Daoy (cell line): ENCODE data around the gene SLC9A2. TPM values are rescaled to one million over a fixed set of nuclear protein-coding genes. Genes with fewer than 3 reads are reported as not detected.
A peak's percentile ranks its signal among the peaks of the same experiment; 100 is the strongest.

Experiments
- DNase-seq: peaks from one replicate; pipeline ENCODE4 v3.0.0-alpha.2; 2015; ENCODE audit warnings: low read depth
- total RNA-seq: library from RNA; depleted of rRNA; stranded (reverse); fragments of >200 nt; shearing (Covaris generic); gene quantifications from 2 replicates; pipeline ENCODE4 v1.2.3, GENCODE V29; 2014; rRNA removed

The SLC9A2 gene
- total RNA-seq, 1 experiment from 2014 or later, result 1.5 TPM

DNA sequence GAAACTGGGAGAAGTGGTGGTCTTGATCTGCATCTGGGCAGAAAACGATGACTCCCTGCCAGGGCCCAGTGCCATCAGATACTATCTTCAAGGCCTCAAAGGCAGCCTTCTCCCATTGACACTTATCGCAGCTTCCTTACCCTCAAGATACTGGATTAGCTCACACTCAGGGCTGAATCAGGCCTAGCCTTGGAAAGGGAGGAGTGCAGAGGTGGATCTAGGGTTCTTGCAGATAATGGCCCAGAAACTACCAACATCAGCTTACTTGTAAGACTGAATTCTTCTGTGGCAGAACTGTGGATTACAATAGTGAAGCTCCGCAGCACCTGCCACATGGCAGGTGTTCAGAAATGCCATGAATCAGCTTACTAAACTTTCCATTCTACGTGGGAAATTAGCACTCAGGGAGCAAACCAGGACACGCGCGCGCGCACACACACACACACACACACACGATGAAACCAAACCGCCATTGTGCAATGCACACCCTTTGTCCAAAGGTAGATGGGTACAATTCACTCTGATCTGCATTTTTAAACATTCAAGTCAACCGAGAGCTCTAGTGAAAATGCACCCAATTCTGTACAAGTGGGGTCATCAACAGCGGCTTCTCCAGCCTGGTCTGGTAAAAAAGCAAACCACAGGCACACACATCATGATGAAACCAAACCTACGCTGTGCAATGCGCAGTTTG is 116.2 kb downstream of the SLC9A2 start:
- DNase-seq, result no peak

DNA sequence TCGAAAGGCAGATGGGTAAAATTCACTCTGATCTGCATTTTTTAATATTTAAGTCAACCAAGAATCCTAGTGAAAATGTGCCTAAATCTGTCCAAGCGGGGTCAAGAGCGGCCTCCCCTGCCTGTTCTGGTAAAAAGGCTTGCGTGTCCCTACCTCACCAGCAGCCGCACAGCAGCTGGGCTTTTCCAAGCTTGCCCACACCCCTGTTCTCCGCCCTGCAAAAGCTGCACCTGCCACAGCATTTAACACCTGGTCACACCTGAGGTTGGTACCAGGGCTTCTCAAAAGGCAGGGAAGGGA is 116.7 kb downstream of the SLC9A2 start:
- no peak for DNase-seq

DNA sequence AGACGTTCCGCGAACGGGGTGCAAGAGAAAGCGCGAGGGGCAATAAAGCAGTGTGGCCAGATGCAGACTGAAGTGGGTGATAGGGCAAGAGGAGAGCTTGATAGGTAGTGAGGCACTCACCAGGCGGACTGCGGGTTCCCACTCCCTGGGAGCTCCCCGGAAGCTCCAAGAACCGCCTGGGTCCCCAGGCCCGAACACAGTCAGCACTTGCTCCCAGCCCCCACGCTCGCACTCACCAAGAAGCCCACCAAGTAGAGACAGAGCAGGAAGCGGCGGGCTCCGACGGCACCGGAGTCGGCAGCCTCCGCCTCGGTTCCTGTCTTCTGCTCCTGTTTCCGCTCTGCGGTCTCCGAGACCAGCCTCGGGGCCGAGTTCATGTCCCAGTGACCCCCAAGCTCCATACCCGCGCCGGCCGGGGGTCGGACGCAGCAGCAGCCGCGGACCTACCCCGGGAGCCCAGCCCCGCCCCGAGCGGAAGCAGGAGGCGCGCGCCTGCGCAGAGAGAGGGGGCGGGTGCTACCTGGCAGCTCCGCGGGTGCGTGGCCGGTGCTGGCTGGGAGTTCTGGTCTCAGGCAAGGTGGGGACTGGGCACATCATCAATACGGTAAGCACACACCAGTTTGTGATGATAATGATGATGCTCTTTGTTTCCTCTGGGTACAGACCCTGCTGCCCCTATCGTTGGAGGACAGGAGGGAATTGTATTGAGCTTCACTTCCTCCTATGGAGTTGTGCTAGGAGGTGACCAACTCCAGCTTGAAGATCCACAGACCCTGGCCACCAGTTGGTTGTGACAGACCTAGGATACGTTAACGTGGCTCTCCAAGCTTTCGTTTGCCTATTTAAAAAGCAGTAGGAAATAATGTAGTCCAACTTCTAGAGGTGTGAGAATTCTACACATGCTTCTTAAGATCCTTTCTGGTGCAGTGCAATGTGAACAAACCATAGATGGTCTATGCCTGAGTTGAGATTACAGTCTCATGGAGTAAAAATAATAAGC is 117.4 kb downstream of the SLC9A2 start:
- DNase-seq, result peak; percentile 83

DNA sequence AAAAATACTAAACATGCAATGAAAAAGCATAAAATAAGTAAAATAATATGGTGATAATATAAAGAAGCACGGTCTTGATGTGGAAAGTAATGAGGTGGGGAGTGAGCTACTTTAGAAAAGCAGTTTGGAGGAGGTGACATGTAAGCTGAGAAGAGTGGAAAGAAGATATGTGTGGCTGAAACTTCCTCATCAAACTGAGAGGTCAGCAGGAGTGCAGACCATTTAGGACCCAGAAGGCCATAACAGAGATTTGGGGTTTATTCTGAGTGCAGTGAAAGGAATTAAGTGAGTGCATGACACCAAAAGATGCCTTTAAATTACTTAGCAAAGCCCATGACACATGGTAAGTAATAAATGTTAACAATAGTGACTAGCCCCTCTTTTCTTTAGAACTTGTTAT is 118.1 kb downstream of the SLC9A2 start:
- no peak for DNase-seq

DNA sequence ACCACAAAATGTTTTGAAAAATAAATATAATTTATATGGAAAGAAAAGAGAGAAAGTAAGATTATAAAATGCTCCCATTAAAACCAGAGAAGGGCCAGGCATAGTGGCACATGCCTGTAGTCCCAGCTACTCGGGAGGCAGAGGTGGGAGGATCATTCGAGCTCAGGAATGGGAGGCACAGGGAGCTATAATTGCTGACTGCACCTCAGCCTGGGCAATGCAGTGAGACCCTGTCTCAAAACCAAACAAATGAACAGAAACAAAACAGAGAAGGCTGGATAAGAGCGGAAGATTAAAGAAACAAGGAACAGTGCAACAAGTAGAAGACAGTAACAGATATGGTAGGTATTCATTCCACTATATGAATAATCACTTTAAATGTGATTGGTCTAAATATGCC is 123.9 kb downstream of the SLC9A2 start:
- DNase-seq, result no peak

DNA sequence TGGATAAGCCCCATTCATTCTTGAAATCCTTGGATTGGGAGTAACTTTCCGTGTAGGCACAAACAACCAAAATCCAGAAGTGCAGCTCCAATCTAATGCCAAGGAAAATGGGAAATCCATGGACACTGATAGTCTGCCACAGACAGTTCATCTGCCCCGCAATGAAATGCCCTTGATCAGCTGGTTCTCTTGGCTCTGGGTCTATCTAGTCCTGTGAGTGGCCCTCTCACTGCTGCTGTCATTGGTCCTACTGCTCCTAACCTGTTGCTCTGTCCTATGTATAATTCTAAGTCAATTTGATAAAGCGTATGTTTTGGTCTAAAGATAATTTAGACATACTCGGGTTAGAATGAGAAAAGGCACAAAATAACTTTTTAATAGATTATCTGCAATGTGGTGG is 128.8 kb downstream of the SLC9A2 start:
- DNase-seq, result no peak

DNA sequence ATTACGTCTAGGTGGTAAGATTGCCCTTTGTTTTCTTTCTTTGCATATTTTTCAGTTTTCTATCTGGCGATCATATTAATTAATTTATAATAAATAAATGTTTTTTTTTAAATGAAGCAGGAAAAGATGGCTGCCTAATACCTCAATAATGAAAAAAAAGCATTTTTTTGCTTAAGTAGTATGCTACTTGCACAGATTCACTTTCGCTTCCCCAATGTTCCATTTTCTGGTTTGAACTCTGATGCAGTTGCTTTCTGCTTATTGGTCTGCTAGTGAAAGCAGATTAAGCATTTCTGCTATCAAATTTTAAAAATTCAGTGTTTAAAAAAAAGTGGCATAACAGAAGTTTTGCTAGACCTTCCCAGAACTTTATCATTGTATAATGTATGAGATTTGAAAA is 130.6 kb downstream of the SLC9A2 start:
- DNase-seq, result no peak

DNA sequence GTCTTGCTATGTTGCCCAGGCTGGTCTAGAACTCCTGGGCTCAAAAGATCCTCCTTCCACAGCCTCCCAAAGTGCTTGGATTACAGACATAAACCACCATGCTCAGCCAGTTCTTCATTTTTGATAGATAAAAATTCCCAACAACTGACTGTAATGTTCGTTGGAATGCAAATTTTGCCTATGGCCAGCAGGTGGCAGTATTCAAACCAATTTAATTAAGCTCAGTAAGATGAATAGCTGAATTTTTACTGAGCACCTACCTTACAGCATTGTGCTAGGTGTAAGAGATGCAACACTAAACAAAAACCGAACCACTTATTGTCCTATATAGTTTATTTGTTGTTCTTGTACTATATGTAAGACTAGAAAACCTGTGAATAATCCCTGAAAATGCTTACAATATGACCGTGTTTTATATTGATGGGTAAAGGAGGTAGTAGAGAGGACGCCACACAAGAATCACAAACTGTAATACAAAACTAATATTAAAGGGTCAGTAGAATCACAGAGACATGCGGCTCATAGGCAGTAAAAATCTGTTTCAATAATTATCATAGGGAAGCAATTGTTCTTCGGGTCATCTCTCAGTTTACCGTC is 134.3 kb downstream of the SLC9A2 start:
- peak; percentile 15 for DNase-seq

DNA sequence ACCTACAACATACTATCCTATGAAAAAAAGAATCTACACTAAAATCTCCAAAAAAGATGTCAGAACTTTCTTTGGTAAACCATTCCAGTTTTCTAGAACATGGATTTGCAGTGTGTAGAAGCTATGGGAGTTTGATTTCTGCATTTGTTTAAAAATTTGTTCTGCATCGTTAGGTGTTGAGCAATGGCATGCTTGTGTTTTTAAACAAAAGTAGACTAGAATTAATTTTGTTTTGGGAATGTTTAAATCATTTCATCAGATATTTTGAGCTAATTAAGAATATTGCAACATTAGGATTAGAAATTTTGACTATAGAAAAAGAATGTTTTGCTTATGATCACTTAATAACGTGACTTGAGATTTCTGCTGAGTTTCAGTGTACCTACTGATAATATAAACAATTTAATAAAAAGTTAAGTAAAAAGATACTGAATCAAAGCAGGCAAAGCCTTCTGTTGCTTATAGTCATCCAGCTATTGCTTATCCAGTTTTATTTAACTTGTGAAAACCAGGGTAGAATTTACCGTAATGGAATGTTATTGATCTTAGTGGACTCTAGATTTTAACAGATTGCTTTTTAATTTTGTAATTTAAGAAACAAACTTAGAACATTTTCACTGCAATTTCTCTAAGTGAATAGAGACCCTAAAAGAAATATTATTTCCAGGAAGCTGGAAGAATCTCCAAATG is 135.2 kb downstream of the SLC9A2 start:
- DNase-seq, result no peak

DNA sequence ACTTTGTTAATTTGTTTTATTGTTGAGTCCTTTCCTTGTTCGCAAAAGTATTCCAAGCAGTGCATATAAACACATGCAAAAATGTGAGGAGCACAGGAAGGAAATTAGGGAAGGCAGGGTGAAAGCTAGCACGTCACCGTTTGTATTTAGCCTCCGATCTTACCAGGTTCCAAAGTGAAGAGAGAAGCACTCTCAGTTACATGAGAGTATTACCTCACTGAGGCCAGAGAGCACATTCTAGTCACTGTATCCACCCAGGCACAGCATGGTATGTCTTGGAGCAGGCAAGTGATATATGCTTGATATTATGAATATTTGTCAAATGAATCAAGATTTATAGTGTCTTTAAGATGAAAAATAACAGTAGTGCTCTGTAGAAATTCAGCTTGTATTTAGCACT is 135.9 kb downstream of the SLC9A2 start:
- DNase-seq, result no peak

DNA sequence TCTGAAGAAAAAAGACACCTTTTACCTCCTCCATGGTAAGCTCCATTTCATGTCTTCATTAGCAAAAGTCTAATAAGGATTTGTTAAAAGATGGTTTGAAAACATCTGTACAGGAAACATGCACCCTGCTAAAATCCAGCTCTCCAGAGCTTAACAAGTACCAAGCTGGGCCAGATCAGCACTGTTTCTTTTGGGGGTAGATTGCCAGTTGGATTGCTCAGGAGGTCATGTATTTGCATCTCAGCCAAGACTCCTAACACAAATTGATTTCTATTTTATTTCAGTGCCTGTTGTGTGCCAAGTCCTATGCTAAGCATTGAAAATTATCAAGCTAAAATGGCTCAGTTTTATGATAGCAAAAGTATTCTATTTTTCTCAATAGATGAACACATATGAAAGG is 139.1 kb downstream of the SLC9A2 start:
- no peak for DNase-seq

Other genes with a start within 250 kb of the SLC9A2 start
- gene IL18RAP, start 196.4 kb upstream of the SLC9A2 start, total RNA-seq, result 0.12 TPM in 1 of 2 replicates, not detected in the other
- not detected in 2 replicates for gene SLC9A4, start 146.3 kb upstream of the SLC9A2 start, total RNA-seq
- 5.4 and 6.1 TPM in 2 replicates for gene TMEM182, start 142.5 kb downstream of the SLC9A2 start, total RNA-seq